HG02884 (cell line): Measurements from ENCODE around the gene KNDC1.
"Not testable (repeated sequence)": the region's sequence is repeated elsewhere in the genome, so short reads cannot be mapped to it uniquely, and the experiment has no call there.

Experiments
- ATAC-seq: cut with Tn5 transposase; IDR thresholded peaks from one replicate; pipeline ENCODE4 v1.9.1; 2021; ENCODE audit warnings: mild to moderate bottlenecking, moderate library complexity; ENCODE audit not compliant: unreplicated experiment

The KNDC1 gene

DNA sequence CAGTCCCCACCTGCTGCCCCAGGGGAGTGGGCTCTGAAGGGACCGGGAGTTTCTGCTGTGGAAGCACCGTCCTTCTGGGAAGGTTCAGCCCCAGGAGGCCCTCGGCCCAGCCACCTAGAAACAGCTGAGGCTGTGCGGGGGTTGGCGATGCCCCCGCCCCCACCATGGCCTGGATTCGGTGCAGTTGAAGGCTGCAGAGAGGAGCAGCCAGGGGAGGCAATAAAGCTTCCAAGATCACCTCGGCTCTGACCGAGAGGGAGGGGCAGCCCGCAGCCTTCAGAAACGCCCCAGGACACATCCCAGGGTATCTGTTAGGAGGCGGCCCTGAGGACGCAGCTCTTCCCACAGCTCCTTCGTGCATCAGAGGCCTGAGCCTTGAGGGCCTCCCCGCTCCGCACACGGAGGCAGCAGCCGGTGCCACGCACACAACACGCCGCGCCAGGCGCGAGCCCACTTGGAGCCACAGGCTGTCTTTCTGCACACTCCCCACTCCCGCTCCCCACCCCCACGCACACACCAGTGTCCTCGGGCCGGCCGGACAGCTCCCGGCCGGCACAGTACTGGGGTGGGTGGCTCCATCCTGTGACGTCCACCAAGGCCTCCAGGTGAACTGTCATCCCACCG, 1.6 kb downstream of the KNDC1 start:
- no peak for ATAC-seq

DNA sequence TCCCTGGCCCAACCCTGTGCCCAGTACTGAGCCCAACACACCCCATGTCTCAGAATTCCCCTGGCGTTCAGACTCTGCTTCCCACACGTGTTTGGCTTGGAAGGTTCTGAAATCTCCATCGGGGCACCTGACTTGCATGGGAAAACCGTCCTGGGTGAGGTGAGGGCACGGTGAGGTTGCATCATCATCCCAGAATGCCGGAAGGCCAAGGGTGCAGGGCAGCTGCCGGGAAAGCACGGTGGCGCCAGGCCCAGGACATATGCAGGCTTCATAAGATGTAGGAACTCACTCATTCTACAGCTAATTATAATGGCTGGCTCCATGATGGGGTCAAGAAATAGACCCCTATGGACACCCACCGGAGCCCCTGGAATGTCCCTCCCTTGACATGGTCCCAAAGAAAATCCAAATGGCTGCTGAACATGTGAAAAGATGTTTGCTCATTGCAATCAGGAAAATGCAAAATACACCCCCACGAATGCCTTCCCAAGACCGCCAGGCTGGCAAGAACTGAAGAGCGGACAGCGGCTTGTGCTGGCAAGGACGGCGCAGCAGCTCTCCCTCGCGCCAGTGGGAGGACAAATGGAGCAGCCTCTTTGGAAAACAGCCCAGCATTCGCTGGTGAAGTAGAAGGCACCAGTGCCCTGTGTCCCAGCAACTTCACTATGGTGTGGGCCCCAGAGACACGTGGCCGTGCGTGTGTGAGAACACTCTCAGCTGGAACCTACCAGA, 2.3 kb downstream of the KNDC1 start:
- no peak for ATAC-seq

DNA sequence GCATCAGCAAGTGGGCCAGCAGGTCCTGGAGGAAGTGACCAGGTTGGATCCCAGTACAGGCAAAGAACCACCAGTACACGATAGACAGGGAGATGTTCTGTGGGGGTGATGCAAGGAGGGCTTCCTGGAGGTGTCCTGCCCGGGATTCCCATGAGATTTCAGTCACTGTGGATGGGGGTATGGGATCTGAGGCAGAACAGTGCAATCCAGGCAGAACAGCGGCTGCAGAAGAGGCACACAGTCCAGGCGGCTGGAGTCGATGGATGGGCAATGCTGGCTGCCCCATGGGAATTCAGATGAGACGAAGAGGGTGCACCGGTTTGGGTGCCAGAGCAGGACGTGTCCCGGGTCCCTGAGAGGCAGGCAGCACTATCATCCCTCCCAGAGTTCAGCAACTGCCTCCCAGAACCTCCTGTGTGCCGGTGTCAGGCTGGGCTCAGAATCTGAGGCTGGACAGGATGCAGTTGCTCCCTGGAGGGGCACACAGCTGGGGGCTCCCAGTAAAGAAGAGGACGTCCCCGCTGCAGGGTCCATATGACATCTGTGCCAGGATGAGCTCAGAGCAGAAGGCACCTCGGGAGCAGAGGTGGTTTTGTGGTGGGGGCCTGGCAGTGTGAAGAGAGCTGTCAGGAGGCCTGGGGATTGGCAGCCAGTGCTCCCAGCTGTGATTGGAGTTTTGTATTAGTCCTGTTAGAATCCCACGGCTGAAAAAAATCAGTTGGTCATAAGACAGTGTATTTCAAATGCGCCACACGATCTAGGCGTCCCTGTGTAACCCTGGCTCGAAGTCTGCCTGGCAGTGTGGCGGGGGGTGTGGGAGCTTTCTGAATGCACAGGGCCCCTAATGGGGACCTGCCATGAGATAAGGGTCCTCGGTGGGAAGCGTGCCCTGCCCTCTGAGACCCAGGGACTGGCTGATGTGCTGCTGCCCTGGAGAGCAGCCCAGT, 3.2 kb downstream of the KNDC1 start:
- no peak for ATAC-seq

DNA sequence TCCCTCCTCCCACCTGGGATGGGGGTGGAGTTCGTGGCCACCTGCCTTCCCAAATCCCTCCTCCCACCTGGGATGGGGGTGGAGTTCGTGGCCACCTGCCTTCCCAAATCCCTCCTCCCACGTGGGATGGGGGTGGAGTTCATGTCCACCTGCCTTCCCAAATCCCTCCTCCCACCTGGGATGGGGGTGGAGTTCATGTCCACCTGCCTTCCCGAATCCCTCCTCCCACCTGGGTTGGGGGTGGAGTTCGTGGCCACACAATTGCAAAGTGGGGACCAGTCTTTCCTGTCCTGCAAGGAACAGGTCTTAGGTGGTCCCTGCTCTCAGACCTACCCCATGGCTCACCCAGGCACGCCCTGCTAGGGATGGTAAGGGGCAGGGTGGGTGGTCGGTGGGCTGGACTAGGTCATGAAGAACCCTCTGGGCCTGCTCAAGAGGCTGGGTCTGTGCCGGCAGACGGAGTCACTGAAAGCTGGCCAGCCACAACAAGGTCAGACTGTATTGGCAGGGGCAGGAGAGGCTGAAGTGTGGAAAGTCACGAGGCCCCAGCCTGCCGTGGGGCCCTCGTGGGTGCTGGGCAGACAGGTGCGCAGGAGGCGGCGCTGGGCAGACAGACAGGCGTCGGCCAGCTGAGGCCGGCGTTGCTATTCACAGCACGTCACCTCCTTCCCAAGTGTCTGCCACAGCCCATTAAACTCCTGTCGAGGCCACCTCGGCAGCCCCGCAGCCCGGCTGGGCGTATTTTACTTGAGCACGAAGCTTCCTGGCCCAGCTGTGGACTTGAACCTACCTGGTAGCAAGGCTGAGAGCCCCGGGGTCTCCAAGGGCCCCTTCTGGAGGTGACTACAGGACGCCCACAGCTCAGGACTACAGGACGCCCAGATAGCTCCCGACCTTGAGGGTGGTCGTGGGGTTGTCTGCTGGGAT, 4.1 kb downstream of the KNDC1 start:
- no peak for ATAC-seq

DNA sequence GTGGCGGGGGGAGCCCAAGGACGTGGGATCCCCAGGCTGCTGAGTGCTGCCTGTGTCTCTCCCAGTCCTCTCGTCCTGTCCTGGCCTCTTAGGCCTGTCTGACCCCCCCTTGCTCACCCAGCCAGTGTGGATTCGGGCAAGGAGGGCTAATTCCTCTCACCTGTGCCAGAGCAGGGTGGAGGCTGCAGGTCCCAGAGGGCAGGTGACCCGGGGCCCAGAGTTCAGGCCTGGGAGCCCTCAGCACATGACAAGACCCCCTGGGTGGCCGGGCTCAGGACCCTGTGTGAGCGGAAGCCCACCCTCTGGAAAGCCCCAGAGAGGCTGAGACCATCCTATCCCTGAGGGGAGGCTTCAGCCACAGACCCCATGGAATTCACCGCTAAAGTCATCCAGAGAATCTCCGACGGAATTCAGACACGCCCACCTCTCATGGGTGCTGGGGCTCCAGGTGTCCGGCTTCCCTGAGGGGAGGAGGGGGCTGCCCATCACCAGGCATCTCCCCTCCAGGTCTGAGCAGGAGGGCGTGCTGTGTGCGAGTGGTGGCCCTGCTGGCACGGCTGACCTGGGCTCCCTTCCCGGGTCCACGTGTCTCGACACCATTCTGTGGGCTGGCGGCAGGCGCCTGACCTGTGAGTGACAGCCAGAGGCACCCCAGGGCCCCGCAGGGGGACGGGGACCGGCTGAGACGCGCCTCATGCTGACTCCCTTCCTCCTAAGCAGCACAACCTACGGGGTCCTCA, 5.0 kb downstream of the KNDC1 start:
- no peak for ATAC-seq

DNA sequence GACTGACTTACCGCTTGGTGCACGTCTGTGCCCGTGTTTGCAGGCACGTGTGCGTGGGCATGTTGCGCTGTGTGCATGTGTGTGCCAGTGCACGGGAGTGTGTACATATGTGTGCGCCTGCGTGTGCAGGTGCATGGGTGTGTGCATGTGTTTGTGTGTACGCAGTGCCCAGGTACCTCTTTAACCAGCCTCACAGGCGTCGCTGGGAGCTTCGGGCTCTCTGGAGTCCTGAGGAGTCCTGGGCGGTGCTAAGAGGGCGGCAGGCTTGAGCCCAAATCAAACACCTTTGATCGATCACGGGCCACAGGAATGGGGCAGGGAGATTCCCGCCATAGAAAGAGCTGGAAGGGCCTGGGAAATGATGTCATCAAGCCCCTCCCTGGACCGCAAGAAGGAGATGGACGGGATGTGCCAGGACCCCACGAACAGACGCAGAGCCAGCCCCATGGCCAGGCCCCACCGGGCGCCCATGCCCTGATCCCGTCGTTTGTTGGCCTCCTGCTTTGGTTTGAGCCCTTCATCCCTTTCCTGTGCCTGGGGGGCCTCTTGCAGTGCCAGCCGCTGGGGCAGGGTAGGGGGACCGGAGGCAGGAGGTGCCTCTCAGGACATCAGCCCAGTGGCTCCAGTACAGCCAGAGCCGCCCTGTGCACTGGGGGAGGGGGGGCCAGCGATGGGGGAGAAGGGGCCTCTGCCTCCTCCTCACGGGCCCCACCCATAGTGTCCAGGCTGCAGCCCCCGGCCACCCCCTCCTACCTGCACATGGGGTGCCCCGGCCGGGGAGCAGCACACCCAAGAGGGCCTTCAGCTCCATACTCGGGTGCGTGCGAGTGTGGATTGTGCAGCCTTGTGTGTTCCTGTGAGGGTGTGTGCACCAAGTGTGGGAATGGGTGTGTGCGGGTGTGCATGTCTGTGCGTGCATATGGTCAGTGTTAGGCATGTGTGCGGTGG, 5.8 kb downstream of the KNDC1 start:
- ATAC-seq = no peak

DNA sequence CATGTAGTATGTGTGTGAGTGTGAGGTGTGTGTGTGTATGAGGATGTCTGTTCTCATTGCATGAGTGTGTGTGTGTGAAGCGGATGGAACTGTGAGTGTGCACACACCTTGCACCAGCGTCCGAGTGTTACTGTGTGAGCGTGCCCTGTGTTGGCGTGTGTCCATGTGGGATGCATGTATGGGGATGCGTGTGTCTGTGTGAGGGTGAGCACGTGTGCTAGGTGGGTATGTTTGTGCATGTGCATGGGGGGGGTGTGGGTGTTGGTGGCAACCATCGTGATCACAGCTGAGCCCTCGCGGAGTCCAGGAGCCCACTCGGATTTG, 6.4 kb downstream of the KNDC1 start:
- ATAC-seq = no peak

DNA sequence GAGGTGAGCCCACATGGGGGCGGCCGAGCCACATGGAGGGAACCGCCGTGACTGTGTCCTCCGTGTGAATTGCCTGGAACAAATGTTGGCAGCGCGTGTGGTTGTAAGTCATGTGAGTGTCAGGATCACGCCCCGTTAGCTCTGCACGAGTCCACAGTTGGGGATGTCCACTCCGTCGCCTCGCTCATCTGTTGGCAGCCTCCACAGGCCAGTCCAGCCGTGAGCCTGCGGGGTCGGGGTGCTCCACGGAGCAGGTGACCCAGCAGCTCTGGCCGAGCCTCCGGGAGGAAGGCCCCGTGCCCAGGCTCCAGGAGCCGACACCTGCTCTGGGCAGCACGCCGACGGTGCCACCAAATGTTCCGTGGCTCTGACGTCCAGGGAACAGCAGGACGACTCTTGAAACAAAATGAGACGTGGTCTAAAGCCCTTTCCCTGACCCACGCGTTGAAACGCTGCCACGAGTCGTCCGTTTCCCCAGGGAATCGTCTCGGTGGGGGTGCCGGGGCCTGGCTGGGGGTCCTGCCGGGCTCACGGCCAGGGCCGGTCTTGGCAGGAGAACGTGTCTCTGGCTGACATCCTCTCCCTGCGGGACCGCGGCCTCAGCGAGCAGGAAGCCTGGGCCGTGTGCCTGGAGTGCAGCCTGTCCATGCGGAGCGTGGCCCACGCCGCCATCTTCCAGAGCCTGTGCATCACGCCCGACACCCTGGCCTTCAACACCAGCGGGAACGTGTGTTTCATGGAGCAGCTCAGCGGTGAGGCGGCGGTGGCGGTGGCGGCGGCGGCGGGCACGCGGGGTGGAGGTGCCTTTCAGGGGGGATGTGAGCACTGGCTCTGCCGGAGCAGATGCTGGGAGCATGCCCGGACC, 7.0 kb downstream of the KNDC1 start:
- no peak for ATAC-seq

DNA sequence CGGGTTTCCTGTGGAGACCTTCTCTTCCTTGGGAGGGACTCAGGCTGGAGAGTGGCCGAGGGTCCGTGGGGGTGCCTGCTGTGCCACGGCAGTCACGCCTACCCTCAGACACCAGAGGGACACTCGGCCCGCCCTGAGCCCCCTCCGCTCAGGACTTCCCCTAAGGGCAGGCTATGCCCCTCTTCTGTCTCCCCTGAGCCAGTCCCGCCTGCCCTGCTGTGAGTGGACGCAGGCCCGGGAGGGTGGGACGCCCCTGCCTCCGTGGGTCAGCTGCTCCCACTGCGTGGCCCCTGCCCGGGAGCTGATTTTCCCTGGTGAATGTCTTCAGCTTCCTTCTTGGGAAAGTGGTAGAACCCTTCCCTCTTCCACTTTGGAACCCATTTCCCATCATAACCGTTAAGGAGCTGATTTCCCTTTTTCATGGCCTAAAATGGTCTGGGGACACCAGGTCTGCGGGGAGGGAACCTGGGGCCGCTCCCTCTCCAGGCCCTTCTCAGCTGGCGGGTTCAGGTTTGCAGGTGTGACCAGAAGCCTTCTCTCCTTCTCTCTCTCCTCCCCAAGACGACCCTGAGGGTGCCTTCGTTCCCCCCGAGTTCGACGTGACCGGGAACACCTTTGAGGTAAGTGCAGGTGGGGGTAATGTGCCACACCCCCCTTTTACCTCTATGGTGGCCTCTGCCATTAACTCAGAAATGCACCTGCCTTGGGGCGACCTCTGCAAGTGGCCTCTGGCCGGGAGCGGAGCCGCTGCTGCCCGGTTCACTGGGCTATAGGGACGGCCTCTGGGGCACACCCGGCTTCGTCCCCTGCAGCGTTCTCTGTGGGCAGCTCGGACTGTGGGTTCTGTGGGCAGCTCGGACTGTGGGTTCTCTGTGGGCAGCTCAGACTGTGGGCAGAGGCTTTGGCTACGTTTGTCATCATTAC, 7.9 kb downstream of the KNDC1 start:
- no peak for ATAC-seq

DNA sequence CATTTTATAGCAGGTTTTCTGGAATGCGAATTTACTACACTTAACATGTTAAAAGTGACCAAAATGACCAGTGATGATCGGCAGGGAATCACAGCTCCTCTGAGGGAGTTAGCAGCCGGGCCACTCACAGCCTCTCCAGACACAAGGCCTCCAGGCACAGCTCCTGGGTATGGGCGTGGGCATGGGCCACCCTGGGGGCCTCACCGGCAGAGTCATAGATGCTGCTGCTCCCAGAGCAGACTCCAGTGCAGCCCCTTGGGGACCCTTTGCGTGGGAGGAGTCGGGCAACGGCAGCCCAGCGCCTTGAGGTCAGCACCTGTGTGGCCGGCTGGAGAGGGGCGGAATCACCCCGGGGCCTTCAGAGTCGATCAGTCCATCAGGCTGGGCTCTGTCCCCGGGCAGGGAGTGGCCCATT, 8.6 kb downstream of the KNDC1 start:
- ATAC-seq = no peak

DNA sequence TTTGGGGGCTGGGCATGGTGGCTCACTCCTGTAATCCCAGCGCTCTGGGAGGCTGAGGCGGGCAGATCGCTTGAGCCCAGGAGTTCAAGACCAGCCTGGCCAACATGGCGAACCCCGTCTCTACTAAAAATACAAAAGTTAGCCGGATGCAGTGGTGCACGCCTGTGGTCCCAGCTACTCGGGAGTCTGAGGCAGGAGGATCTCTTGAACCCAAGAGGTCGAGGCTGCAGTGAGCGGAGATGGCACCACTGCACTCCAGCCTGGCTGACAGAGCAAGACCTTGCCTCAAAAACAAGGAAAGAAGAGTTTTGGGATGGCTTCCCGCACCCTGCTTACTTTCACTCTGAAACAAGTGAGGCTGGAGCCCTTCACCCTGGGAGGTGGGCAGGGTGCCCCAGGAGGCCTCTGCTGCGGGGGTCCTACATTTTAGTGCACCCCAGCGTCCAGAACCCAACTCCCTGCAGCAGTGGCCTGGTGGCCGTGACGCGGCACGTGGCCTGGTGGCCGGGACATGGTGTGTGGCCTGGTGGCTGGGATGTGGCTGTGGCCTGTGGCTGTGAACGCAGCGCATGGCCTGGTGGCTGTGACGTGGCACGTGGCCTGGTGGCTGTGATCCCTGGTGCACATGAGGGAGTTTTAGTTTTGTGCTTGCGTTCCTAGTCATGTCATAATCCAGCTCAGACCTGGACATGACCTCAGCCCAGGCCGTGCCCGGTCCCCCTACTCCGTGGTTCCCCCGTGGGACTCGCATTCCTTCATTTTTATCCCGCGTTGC, 9.3 kb downstream of the KNDC1 start:
- ATAC-seq = no peak

DNA sequence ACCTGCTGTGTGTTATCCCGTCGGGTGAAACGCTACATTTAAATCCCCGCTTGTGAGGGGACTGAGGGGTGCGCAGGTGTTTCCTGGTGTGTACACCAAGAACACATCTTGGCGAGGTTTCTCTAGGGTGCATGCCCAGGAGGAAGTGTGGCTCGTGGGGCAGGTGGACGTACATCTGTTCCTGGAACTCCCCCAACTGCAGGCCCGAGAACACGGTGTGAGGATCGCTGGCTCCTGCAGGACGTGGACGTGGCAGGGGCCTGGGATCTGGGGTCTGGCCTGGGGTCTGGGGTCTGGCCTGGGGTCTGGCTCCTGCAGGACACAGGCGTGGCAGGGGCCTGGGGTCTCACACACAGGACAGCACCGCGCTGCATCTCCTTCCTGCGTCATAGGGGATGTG, 10.1 kb downstream of the KNDC1 start:
- ATAC-seq = no peak

DNA sequence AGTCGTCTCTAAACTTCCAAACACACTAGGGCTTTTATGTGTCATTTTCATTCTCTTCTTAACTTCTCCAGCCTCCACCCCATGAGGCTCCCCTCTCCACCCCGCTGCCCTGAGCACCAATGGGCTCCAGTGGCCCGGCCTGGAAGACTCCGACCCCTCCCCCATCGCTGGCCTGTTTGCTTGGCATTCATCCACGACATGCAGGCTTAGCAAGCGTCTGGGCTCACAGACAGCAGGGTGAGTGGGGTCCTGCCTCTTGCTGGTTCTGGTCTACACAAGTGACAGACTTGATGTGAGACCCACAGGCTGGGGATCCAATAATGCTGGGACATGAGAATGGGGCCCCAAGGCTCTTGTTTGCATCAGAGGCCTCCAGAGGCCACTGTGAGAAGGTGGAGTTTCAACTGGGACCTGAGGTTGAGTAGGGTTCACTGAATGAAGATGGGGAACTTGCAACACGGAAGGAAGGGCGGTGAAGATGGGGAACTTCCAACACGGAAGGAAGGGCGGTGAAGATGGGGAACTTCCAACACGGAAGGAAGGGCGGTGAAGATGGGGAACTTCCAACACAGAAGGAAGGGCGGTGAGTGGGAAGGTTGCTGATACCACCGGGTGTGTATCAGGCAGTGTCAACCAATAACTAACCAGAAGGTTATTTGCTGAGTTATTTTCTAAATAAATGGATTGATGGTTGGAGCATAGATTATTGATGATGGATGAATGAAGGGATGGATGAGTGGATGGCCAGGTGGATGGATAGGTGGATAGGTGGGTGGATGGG, 14.0 kb downstream of the KNDC1 start:
- ATAC-seq = no peak

DNA sequence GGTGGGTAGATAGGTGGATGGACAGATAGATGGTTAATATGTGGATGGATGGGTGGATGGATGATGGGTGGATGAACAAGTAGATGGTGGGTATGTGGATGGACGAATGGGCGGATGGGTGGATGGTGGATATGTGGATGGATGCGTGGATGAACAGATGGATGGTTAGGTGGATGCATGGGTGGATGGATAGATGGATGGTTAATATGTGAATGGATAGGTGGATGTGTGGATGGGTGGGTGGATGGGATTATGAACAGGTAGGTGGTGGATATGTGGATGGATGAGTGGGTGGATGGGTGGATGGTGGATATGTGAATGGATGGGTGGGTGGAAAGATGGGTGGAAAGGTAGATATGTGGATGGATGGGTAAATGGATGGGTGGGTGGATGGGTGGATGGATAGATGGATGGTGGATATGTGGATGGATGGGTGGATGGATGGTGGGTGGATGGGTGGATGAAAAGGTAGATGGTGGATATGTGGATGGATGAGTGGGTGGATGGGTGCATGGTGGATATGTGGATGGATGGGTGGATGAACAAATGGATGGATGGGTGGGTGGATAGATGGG, 14.8 kb downstream of the KNDC1 start:
- no peak for ATAC-seq

DNA sequence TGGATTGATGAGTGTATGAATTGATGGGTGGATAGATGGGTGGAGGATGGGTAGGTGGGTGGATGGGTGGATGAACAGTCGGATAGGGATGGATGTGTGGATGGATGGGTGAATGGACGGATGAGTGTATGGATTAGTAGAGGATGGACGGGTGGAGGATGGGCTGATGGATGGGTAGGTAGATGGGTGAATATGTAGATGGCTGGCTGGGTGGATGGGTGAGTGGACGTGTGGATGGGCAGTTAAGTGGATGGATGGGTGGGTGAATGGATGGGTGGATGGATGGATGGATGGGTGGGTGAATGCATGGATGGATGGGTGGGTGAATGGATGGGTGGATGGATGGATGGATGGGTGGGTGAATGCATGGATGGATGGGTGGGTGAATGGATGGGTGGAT, 15.6 kb downstream of the KNDC1 start:
- not testable (repeated sequence) for ATAC-seq
